DMS153 treated with DMSO at 0.1 percent for 48 hours (cell line): ENCODE data around the gene TNIK.

Source experiments
- DNase-seq: peaks from one replicate; lab custom pipeline; 2025; ENCODE audit not compliant: unreplicated experiment; lab: John Stamatoyannopoulos, UW

Gene TNIK

GRCh38 chr3:171420667-171421066, 39.5 kb downstream of the TNIK start:
- DNase-seq, result no peak

DNA sequence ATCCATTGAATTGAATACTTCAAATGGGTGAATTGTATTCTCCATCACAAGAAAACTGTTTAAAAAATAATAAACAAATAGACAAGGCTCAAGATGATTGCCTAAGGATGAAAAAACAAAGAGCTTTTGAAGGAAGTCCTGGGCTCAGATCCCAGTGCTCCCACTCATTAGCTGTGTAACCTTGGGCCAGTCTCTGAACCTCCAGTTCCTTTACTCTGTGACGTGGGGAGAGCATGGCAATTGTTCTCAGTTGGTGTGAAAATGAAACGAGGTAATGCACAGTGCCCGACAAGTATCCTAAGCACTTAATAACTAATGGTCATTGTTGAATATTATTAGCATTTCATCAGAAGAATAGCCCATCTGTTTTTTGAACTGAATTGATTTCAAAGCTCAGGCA, 40.7 kb downstream of the TNIK start:
- no peak for DNase-seq

GRCh38 chr3:171417813-171418212, 42.4 kb downstream of the TNIK start:
- no peak for DNase-seq

DNA sequence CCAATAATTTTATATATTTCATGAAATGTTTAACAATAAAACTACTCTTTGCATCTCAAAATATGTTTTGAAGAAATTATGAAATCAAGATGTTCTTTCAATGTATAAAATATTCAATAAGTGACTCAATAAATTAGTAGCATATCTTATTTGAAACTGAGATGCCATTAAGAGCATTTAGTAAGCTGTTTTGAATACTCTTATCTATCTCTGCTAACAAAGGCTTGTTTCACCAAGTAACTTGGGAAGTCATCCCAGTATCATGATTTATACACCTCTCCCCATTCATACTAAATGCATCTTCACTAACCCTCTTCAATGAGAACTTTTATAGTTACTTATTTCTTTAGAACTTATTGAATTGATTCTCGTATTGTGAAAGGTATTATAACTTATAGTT, 43.1 kb downstream of the TNIK start:
- DNase-seq, result no peak

DNA sequence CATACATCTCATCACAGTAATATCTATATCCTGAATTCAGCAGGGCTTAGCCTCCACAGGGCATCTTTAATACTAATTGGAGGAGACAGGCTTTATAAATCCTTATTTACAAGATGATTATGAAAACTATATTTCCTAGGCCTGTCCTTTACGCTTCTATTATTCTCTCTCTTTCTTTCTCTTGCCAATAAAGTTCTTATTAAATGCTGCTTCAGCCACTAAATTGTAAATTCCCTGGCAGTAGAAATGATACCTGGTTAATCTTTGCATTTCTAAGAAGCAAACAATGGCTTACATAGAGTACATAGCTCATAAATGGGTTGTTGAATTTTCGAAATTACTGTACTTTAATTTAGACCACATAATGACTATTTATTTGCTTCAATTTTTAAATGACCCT, 43.5 kb downstream of the TNIK start:
- DNase-seq, result no peak

DNA sequence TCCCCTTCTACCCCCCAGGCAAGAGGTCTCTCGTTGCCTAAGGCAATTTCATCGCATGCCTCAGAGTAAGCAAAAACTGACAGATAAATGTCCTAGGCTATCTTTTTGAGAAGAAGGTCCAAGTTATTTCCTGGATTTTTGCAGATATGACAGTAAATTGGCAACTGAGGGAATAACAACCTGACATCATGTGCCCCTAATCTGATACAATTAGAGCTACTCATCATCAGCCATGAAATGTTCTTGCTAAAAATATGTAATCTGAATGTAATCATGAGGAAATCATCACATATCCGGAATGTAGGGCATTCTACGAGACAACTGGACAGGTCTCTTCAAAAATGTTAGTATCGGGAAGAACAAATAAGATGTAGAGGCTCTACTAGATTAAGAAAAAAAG, 44.1 kb downstream of the TNIK start:
- no peak for DNase-seq

- no peak for DNase-seq
Measured at GRCh38 chr3:171415070-171415469, 45.1 kb downstream of the TNIK start.

- no peak for DNase-seq
Measured at GRCh38 chr3:171412473-171412872, 47.7 kb downstream of the TNIK start.

GRCh38 chr3:171412054-171412453, 48.2 kb downstream of the TNIK start:
- DNase-seq, result no peak

DNA sequence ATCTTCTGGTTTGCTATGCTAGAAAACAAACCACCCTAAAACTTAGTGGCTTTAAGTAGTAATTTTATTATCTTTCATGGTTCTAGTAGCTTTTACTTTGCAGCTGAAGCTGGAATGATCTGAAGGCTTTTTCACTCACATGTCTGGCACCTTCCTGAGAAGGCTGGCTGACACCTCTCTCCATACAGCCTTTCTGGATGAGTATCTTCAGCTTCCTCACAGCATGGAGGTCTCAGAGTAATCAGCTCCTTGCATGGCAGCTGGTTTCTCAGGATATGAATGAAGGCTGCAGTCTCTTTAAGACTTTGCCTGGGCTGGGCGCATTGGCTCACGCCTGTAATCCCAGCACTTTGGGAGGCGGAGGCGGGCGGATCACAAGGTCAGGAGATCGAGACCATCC, 50.0 kb downstream of the TNIK start:
- DNase-seq, result no peak

DNA sequence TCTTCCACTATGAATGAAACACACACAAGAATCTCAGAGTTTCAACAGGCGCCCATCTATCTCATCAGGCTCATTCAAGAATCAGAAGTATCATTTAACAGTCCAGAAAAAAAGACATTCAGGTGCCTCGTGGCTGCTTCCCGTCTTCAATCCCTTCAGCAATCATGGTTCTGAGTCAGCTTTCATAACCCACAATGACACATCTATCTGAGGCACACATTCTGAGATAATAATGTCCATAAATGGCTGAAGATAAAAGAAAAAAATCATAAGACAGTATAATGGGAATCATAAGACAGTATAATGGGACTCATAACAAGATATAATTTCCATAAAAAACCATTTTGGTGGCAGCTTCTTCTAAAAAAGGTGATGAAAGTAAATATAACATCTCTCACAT, 52.4 kb downstream of the TNIK start:
- no peak for DNase-seq

DNA sequence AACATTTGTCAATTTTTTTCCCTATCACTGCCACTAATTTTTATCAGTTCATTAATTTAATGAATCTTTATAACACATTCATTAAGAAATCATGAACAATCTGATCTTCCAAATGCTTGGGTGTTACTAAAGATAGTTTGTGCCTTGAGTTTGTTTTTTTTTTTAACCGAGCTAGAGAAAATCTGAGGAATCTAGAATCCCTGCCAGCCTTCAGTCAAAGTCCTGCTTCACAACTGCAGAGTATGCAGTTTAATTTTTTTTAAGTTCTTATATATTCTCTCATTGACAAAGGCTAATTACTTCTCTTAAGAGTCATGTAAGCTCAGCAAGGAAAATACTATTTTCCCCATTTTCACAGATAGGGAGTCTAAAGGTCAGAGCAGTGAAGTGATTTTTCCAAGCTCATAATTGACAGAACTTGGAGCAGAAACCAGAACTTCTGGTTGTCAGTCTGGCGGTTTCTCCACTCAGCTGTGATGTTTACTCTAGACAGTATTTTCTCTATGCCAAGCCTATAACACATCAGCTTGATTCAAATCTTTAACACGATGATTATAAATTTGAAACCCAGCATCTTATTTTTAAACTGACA, 55.7 kb downstream of the TNIK start:
- DNase-seq, result no peak

DNA sequence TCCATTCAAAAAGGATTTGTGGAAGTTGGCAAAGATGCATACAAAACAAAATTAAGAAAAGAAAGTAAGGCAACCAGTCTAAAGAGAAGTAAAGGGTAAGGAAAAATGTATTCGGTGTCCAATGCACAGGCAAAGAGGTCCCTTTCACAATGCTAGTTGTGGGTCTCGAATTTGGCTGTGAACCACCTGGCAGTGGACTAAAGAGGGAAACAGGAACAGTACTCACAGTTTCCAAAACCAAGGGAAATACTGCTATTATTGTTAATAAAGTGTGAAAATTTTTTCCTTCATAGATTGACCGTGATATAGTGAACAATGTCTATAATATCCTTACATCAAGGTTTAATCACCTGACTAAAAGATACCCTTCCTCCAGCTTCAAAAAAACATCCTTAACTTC, 57.9 kb downstream of the TNIK start:
- DNase-seq, result no peak

GRCh38 chr3:171401432-171401831, 58.8 kb downstream of the TNIK start:
- DNase-seq, result no peak

DNA sequence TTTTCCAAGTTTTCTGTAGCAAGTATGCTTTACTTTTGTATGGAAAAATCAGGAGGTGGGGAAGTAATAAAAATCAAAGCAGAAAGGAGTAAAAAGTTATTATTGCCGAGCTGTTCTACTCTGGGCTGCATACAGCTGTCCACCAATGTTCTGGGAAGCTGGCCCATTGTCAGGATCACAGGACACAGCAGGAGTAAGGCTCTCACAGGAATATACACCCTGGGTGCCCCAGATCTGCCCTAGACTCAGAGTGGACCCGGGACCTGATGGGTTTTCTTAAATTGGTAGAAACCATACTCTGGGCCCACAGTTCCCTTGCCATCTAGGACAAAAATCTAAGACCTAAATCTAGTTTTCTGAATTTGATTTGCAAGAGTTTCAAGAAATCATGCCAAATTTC, 60.4 kb downstream of the TNIK start:
- no peak for DNase-seq

- DNase-seq, result no peak
Measured at GRCh38 chr3:171398343-171398742, 61.9 kb downstream of the TNIK start.

DNA sequence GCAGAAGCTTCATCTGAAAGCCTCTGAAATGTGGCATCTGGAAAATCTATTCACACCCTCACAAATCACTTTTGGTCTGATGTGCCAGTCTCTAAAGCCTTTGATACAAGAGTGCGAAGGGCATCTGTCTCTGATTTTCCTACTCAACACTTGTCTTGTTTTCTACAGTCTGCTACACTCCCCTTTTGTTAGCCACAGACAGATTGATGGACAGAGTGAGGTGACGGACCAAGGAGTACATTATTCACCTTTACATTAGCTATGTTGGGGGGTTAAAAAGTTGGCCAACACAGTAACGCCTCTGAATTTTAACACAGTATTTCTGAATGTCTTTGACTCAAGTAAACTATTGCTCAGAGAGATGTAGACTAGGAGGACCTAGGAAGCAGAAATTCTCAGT, 63.1 kb downstream of the TNIK start:
- DNase-seq, result no peak

DNA sequence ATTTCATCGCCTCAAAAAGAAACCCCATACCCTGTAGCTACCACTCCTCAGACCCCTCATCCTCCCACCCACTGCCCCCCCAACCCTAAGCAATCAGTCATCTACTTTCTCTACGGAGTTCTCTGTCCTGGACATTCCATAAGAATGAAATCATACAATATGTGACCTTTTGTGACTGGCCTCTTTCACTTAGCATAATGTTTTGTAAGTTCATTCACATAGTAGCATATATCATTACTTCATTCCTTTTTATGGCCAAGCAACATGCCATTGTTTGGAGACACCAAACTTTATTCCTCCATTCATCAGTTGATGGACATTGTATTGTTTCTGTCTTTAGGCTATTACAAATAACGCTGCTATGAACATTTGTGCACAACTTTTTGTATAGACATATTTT, 64.2 kb downstream of the TNIK start:
- no peak for DNase-seq

DNA sequence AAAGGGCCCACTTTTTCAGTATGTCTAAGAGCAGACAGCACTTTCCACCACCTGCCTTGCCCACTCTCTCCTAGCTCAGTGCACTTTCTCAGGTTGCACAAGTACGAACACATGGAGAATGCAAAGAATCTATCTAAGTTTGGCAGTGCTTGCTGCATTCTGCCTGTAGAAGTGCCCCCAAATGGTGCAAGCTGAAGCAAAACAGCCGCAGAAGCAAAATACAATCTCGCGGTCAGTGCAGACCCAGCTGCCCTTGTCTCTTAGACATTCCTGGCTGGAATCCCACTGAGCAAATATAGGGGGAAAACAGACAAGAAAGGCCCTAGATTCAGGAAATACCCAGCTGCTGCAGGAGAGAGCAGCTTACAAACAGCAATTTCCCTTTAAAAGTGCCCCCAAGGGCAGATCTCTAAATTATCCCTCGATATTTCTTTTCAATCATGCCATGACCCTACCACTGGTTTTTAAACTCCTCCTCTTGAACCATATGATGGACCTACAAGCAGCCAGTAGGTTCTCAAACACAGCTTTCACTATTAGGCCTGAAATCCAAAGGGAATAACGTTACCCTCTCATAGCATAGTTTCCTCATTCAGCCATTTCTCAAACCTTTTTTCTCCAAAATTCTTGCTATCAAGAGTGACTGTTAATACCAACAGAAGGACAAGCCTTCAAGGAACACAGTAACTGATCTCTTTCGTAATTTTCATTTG, 67.0 kb downstream of the TNIK start:
- no peak for DNase-seq

- DNase-seq, result no peak
Measured at GRCh38 chr3:171391432-171391831, 68.8 kb downstream of the TNIK start.

GRCh38 chr3:171390051-171390941, 69.9 kb downstream of the TNIK start:
- no peak for DNase-seq

- no peak for DNase-seq
Measured at GRCh38 chr3:171389491-171389890, 70.7 kb downstream of the TNIK start.
